ENCODE measurements around the gene HM13.

GRCh38 chr20:31578448-31579138 lies 64.4 kb downstream of the HM13 start:
- TF ChIP-seq POLR2AphosphoS5 (IDR thresholded peaks at IDR 0.05) (no peak), POLR2A (IDR thresholded peaks at IDR 0.05) (no peak), EP300 (IDR thresholded peaks at IDR 0.05) (no peak)
- TF ChIP-seq, protein P1, sequence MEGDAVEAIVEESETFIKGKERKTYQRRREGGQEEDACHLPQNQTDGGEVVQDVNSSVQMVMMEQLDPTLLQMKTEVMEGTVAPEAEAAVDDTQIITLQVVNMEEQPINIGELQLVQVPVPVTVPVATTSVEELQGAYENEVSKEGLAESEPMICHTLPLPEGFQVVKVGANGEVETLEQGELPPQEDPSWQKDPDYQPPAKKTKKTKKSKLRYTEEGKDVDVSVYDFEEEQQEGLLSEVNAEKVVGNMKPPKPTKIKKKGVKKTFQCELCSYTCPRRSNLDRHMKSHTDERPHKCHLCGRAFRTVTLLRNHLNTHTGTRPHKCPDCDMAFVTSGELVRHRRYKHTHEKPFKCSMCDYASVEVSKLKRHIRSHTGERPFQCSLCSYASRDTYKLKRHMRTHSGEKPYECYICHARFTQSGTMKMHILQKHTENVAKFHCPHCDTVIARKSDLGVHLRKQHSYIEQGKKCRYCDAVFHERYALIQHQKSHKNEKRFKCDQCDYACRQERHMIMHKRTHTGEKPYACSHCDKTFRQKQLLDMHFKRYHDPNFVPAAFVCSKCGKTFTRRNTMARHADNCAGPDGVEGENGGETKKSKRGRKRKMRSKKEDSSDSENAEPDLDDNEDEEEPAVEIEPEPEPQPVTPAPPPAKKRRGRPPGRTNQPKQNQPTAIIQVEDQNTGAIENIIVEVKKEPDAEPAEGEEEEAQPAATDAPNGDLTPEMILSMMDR (IDR thresholded peaks at IDR 0.05), result no peak
